GM18951 (cell line): ENCODE data around the gene COL21A1.
"Not testable (repeated sequence)": the region's sequence is repeated elsewhere in the genome, so short reads cannot be mapped to it uniquely, and the experiment has no call there.

Source experiments
- POLR2A ChIP-seq: IDR thresholded peaks from 4 replicates; pipeline ENCODE4 v1.6.1; 2011; ENCODE audit warnings: mild to moderate bottlenecking; ENCODE audit not compliant: insufficient read length, insufficient read depth; ENCODE audit errors: extremely low read depth
- in situ Hi-C: fragments of 300-500 bp; cut with MboI; formaldehyde crosslinking; loops from one replicate; pipeline ENCODE4 v1.12.0; 2022; ENCODE audit warnings: low sequenced_read_pairs, mixed read lengths, inconsistent platforms; ENCODE audit not compliant: unreplicated experiment

Gene COL21A1

GRCh38 chr6:56263596-56264315, 16.4 kb upstream of the COL21A1 start:
- TF ChIP-seq POLR2A = no peak
- in situ Hi-C loops = no loop called here

GRCh38 chr6:56260593-56260992, 13.2 kb upstream of the COL21A1 start:
- in situ Hi-C loops = not testable (repeated sequence)

- in situ Hi-C loops = no loop called here
- no peak for TF ChIP-seq POLR2A
Measured at GRCh38 chr6:56259234-56260077, 12.1 kb upstream of the COL21A1 start.

- TF ChIP-seq POLR2A = no peak
- in situ Hi-C loops = no loop called here
Measured at GRCh38 chr6:56255349-56255748, 8.0 kb upstream of the COL21A1 start.

GRCh38 chr6:56250266-56250665, 2.9 kb upstream of the COL21A1 start:
- no peak for TF ChIP-seq POLR2A
- in situ Hi-C loops = no loop called here

GRCh38 chr6:56247654-56248122, 308 bp upstream of the COL21A1 start:
- TF ChIP-seq POLR2A = no peak
- in situ Hi-C loops = no loop called here

GRCh38 chr6:56246541-56246880, 869 bp downstream of the COL21A1 start:
- TF ChIP-seq POLR2A = no peak
- in situ Hi-C loops = no loop called here

GRCh38 chr6:56245903-56246351, 1.5 kb downstream of the COL21A1 start:
- no peak for TF ChIP-seq POLR2A
- in situ Hi-C loops = no loop called here

GRCh38 chr6:56244528-56245253, 2.7 kb downstream of the COL21A1 start:
- in situ Hi-C loops = no loop called here
- TF ChIP-seq POLR2A = no peak

GRCh38 chr6:56244089-56244488, 3.3 kb downstream of the COL21A1 start:
- TF ChIP-seq POLR2A = no peak
- in situ Hi-C loops = no loop called here

GRCh38 chr6:56243518-56244070, 3.8 kb downstream of the COL21A1 start:
- TF ChIP-seq POLR2A = no peak
- in situ Hi-C loops = no loop called here

GRCh38 chr6:56242346-56242745, 5.0 kb downstream of the COL21A1 start:
- in situ Hi-C loops = no loop called here
- TF ChIP-seq POLR2A = no peak

GRCh38 chr6:56241124-56241802, 6.1 kb downstream of the COL21A1 start:
- TF ChIP-seq POLR2A = no peak
- in situ Hi-C loops = no loop called here

- no peak for TF ChIP-seq POLR2A
- in situ Hi-C loops = no loop called here
Measured at GRCh38 chr6:56238352-56238751, 9.0 kb downstream of the COL21A1 start.
